ENCODE results near the gene SYCP1. TPM values are rescaled to one million over a fixed set of nuclear protein-coding genes. Genes with fewer than 3 reads are reported as not detected.

The SYCP1 gene
- total and polyA plus RNA-seq, 2 experiments from 2014 or later: not detected

- H2AFZ ChIP-seq: no peak overlapping the region
- no peak for DNase-seq (ENCODE audit: low spot score)
- no peak overlapping the region for H3K4me3 ChIP-seq
- H3K9me3 ChIP-seq (ENCODE audit: low read depth): no peaks in the 10 kb centered on the region
- TF ChIP-seq CTCF (IDR thresholded peaks at IDR 0.05; ENCODE audit: poor library complexity) (no peak), EZH2phosphoT487 (IDR thresholded peaks at IDR 0.05; ENCODE audit: low read depth, severe bottlenecking, unreplicated experiment) (no peak), EZH2 (IDR thresholded peaks at IDR 0.05; ENCODE audit: borderline replicate concordance) (no peak)
- 89% methylated on average over 3 of the region's 3 CpGs for WGBS (ENCODE audit: low lambda C conversion rate, missing lambda C conversion rate)
- H3K27ac ChIP-seq: no peak overlapping the region
- H3K36me3 ChIP-seq (replicated peaks; ENCODE audit: insufficient read depth, low read depth): no peaks in the 10 kb centered on the region
- H4K20me1 ChIP-seq (ENCODE audit: insufficient read depth, poor library complexity, severe bottlenecking): no peaks in the 10 kb centered on the region
- H3K79me2 ChIP-seq: no peaks in the 10 kb centered on the region
- H3K4me2 ChIP-seq: no peak overlapping the region
- no peaks in the 10 kb centered on the region for H3K9me2 ChIP-seq (replicated peaks; ENCODE audit: insufficient read depth)
- no peaks in the 10 kb centered on the region for H3K4me1 ChIP-seq (ENCODE audit: insufficient read depth)
- H3K27me3 ChIP-seq: peaks cover 9% of the 10 kb centered on the region
Measured at GRCh38 chr1:114861384-114861783, 6.7 kb downstream of the SYCP1 start.

- H3K36me3 ChIP-seq (replicated peaks; ENCODE audit: insufficient read depth, low read depth): no peaks in the 10 kb centered on the region
- H3K27ac ChIP-seq: no peak overlapping the region
- H2AFZ ChIP-seq: no peak overlapping the region
- H4K20me1 ChIP-seq (ENCODE audit: insufficient read depth, poor library complexity, severe bottlenecking): no peaks in the 10 kb centered on the region
- no peaks in the 10 kb centered on the region for H3K9me2 ChIP-seq (replicated peaks; ENCODE audit: insufficient read depth)
- H3K4me3 ChIP-seq: no peak overlapping the region
- 83% methylated on average over 11 of the region's 11 CpGs for WGBS (ENCODE audit: low lambda C conversion rate, missing lambda C conversion rate)
- no peaks in the 10 kb centered on the region for H3K9me3 ChIP-seq (ENCODE audit: low read depth)
- no peak for TF ChIP-seq EZH2 (IDR thresholded peaks at IDR 0.05; ENCODE audit: borderline replicate concordance)
- no peak for TF ChIP-seq EZH2phosphoT487 (IDR thresholded peaks at IDR 0.05; ENCODE audit: low read depth, severe bottlenecking, unreplicated experiment)
- TF ChIP-seq CTCF (IDR thresholded peaks at IDR 0.05; ENCODE audit: poor library complexity): no peak
- H3K27me3 ChIP-seq: peaks cover 7% of the 10 kb centered on the region
- DNase-seq (ENCODE audit: low spot score): no peak
- no peaks in the 10 kb centered on the region for H3K4me1 ChIP-seq (ENCODE audit: insufficient read depth)
- no peaks in the 10 kb centered on the region for H3K79me2 ChIP-seq
- H3K4me2 ChIP-seq: no peak overlapping the region
Measured at GRCh38 chr1:114892194-114892918, 37.7 kb downstream of the SYCP1 start.

GRCh38 chr1:114896795-114897194 is 42.1 kb downstream of the SYCP1 start:
- no peaks in the 10 kb centered on the region for H3K9me2 ChIP-seq (replicated peaks; ENCODE audit: insufficient read depth)
- no peak overlapping the region for H3K4me2 ChIP-seq
- no peaks in the 10 kb centered on the region for H4K20me1 ChIP-seq (ENCODE audit: insufficient read depth, poor library complexity, severe bottlenecking)
- H3K4me1 ChIP-seq (ENCODE audit: insufficient read depth): no peaks in the 10 kb centered on the region
- no peak for DNase-seq (ENCODE audit: low spot score)
- H3K36me3 ChIP-seq (replicated peaks; ENCODE audit: insufficient read depth, low read depth): no peaks in the 10 kb centered on the region
- H3K4me3 ChIP-seq: no peak overlapping the region
- WGBS (ENCODE audit: low lambda C conversion rate, missing lambda C conversion rate): 59% methylated on average over 3 of the region's 3 CpGs
- TF ChIP-seq CTCF (IDR thresholded peaks at IDR 0.05; ENCODE audit: poor library complexity) (no peak), EZH2 (IDR thresholded peaks at IDR 0.05; ENCODE audit: borderline replicate concordance) (no peak), EZH2phosphoT487 (IDR thresholded peaks at IDR 0.05; ENCODE audit: low read depth, severe bottlenecking, unreplicated experiment) (no peak)
- H3K27me3 ChIP-seq: peaks cover 7% of the 10 kb centered on the region
- H3K9me3 ChIP-seq (ENCODE audit: low read depth): no peaks in the 10 kb centered on the region
- no peaks in the 10 kb centered on the region for H3K79me2 ChIP-seq
- H2AFZ ChIP-seq: no peak overlapping the region
- H3K27ac ChIP-seq: no peak overlapping the region
